Measurements from ENCODE around the gene EHBP1. TPM values are rescaled to one million over a fixed set of nuclear protein-coding genes. Genes with fewer than 3 reads are reported as not detected.

Gene EHBP1
- total and polyA plus RNA-seq, 3 experiments from 2014 or later, result 12.5 to 23.1 (median 22.7) TPM

GRCh38 chr2:62999905-63000304 lies 294.4 kb downstream of the EHBP1 start:
- DNase-seq, result no peak
- H3K9me3 Mint-ChIP-seq, result no peaks in the 10 kb centered on the region
- no peak overlapping the region for H3K4me3 Mint-ChIP-seq
- Histone ChIP-seq H3K27ac (ENCODE audit: low read depth, low read length) (no peak overlapping the region), H3K36me3 (ENCODE audit: insufficient read depth, low read length) (no peaks in the 10 kb centered on the region), H3K4me1 (ENCODE audit: insufficient read depth, low read length) (no peaks in the 10 kb centered on the region), H3K4me3 (ENCODE audit: low read length) (no peak overlapping the region), H3K9me3 (ENCODE audit: low read length) (no peaks in the 10 kb centered on the region), H3K27me3 (ENCODE audit: insufficient read depth, low read length, poor library complexity, severe bottlenecking) (no peaks in the 10 kb centered on the region)
- H3K27me3 Mint-ChIP-seq, result no peaks in the 10 kb centered on the region
- H3K27ac Mint-ChIP-seq, result no peak overlapping the region
- ChIA-PET CTCF (no interaction called here), POLR2A (no interaction called here)
- no peaks in the 10 kb centered on the region for H3K4me1 Mint-ChIP-seq
- H3K36me3 Mint-ChIP-seq, result peaks cover 18 to 32% (median 29%) of the 10 kb centered on the region in 3 donors

- Histone ChIP-seq H3K4me1 (ENCODE audit: insufficient read depth, low read length) (no peaks in the 10 kb centered on the region), H3K27me3 (ENCODE audit: insufficient read depth, low read length, poor library complexity, severe bottlenecking) (no peaks in the 10 kb centered on the region), H3K27ac (ENCODE audit: low read depth, low read length) (no peak overlapping the region), H3K36me3 (ENCODE audit: insufficient read depth, low read length) (no peaks in the 10 kb centered on the region), H3K4me3 (ENCODE audit: low read length) (no peak overlapping the region), H3K9me3 (ENCODE audit: low read length) (no peaks in the 10 kb centered on the region)
- H3K4me3 Mint-ChIP-seq, result no peak overlapping the region
- ChIA-PET POLR2A (no interaction called here), CTCF (no interaction called here)
- H3K9me3 Mint-ChIP-seq, result no peaks in the 10 kb centered on the region
- no peaks in the 10 kb centered on the region for H3K27me3 Mint-ChIP-seq
- peaks cover 20 to 34% (median 29%) of the 10 kb centered on the region in 3 donors for H3K36me3 Mint-ChIP-seq
- H3K4me1 Mint-ChIP-seq, result no peaks in the 10 kb centered on the region
- DNase-seq, result no peak
- peak overlapping the region in 1 of 8 donors; percentile 69 for H3K27ac Mint-ChIP-seq
Observed at GRCh38 chr2:63000801-63001200, 295.3 kb downstream of the EHBP1 start.

- no peaks in the 10 kb centered on the region for H3K9me3 ChIP-seq (ENCODE audit: low read length)
- Mint-ChIP-seq H3K27ac (no peak overlapping the region), H3K36me3 (peaks cover 20 to 29% (median 24%) of the 10 kb centered on the region in 3 donors), H3K4me3 (no peak overlapping the region), H3K4me1 (no peaks in the 10 kb centered on the region), H3K9me3 (no peaks in the 10 kb centered on the region), H3K27me3 (no peaks in the 10 kb centered on the region)
- no peak for DNase-seq
- no peaks in the 10 kb centered on the region for H3K27me3 ChIP-seq (ENCODE audit: insufficient read depth, low read length, poor library complexity, severe bottlenecking)
- H3K4me1 ChIP-seq (ENCODE audit: insufficient read depth, low read length), result no peaks in the 10 kb centered on the region
- H3K27ac ChIP-seq (ENCODE audit: low read depth, low read length), result no peak overlapping the region
- ChIA-PET POLR2A (no interaction called here), CTCF (no interaction called here)
- no peaks in the 10 kb centered on the region for H3K36me3 ChIP-seq (ENCODE audit: insufficient read depth, low read length)
- no peak overlapping the region for H3K4me3 ChIP-seq (ENCODE audit: low read length)
Observed at GRCh38 chr2:63001576-63001975, 296.1 kb downstream of the EHBP1 start.

- no peak for DNase-seq
- Histone ChIP-seq H3K4me3 (ENCODE audit: low read length) (no peak overlapping the region), H3K27ac (ENCODE audit: low read depth, low read length) (no peak overlapping the region), H3K27me3 (ENCODE audit: insufficient read depth, low read length, poor library complexity, severe bottlenecking) (no peaks in the 10 kb centered on the region), H3K4me1 (ENCODE audit: insufficient read depth, low read length) (no peaks in the 10 kb centered on the region), H3K36me3 (ENCODE audit: insufficient read depth, low read length) (no peaks in the 10 kb centered on the region), H3K9me3 (ENCODE audit: low read length) (no peaks in the 10 kb centered on the region)
- H3K36me3 Mint-ChIP-seq, result peaks cover 15 to 22% (median 17%) of the 10 kb centered on the region in 3 donors
- H3K4me3 Mint-ChIP-seq, result no peak overlapping the region
- ChIA-PET POLR2A (no interaction called here), CTCF (no interaction called here)
- H3K4me1 Mint-ChIP-seq, result no peaks in the 10 kb centered on the region
- H3K27ac Mint-ChIP-seq, result no peak overlapping the region
- no peaks in the 10 kb centered on the region for H3K27me3 Mint-ChIP-seq
- no peaks in the 10 kb centered on the region for H3K9me3 Mint-ChIP-seq
Observed at GRCh38 chr2:63003351-63003750, 297.8 kb downstream of the EHBP1 start.

- Histone ChIP-seq H3K36me3 (ENCODE audit: insufficient read depth, low read length) (no peaks in the 10 kb centered on the region), H3K9me3 (ENCODE audit: low read length) (no peaks in the 10 kb centered on the region), H3K27ac (ENCODE audit: low read depth, low read length) (no peak overlapping the region), H3K27me3 (ENCODE audit: insufficient read depth, low read length, poor library complexity, severe bottlenecking) (no peaks in the 10 kb centered on the region), H3K4me3 (ENCODE audit: low read length) (no peak overlapping the region), H3K4me1 (ENCODE audit: insufficient read depth, low read length) (no peaks in the 10 kb centered on the region)
- Mint-ChIP-seq H3K27me3 (no peaks in the 10 kb centered on the region), H3K4me1 (no peaks in the 10 kb centered on the region), H3K4me3 (no peak overlapping the region), H3K9me3 (no peaks in the 10 kb centered on the region), H3K36me3 (peaks cover 8 to 15% (median 8%) of the 10 kb centered on the region in 3 donors), H3K27ac (no peak overlapping the region)
- ChIA-PET CTCF (no interaction called here), POLR2A (no interaction called here)
- DNase-seq, result no peak
Observed at GRCh38 chr2:63007813-63008458, 302.4 kb downstream of the EHBP1 start.

- POLR2A ChIA-PET, result no interaction called here
- Mint-ChIP-seq H3K27me3 (no peaks in the 10 kb centered on the region), H3K36me3 (peaks cover 15 to 18% (median 16%) of the 10 kb centered on the region in 3 donors), H3K4me1 (no peaks in the 10 kb centered on the region), H3K9me3 (no peaks in the 10 kb centered on the region), H3K4me3 (no peak overlapping the region), H3K27ac (no peak overlapping the region)
- CTCF ChIA-PET, result no interaction called here
- Histone ChIP-seq H3K4me1 (ENCODE audit: insufficient read depth, low read length) (no peaks in the 10 kb centered on the region), H3K4me3 (ENCODE audit: low read length) (no peak overlapping the region), H3K27ac (ENCODE audit: low read depth, low read length) (no peak overlapping the region), H3K27me3 (ENCODE audit: insufficient read depth, low read length, poor library complexity, severe bottlenecking) (no peaks in the 10 kb centered on the region), H3K9me3 (ENCODE audit: low read length) (no peaks in the 10 kb centered on the region), H3K36me3 (ENCODE audit: insufficient read depth, low read length) (no peaks in the 10 kb centered on the region)
- no peak for DNase-seq
Observed at GRCh38 chr2:63008838-63009237, 303.3 kb downstream of the EHBP1 start.

- ChIA-PET CTCF (no interaction called here), POLR2A (no interaction called here)
- H3K27me3 ChIP-seq (ENCODE audit: insufficient read depth, low read length, poor library complexity, severe bottlenecking), result no peaks in the 10 kb centered on the region
- H3K27me3 Mint-ChIP-seq, result no peaks in the 10 kb centered on the region
- no peaks in the 10 kb centered on the region for H3K36me3 ChIP-seq (ENCODE audit: insufficient read depth, low read length)
- H3K9me3 Mint-ChIP-seq, result no peaks in the 10 kb centered on the region
- no peaks in the 10 kb centered on the region for H3K4me1 ChIP-seq (ENCODE audit: insufficient read depth, low read length)
- H3K4me1 Mint-ChIP-seq, result no peaks in the 10 kb centered on the region
- no peaks in the 10 kb centered on the region for H3K9me3 ChIP-seq (ENCODE audit: low read length)
- H3K4me3 Mint-ChIP-seq, result no peak overlapping the region
- no peak overlapping the region for H3K27ac ChIP-seq (ENCODE audit: low read depth, low read length)
- DNase-seq, result no peak
- H3K4me3 ChIP-seq (ENCODE audit: low read length), result no peak overlapping the region
- peaks cover 12 to 14% (median 13%) of the 10 kb centered on the region in 3 donors for H3K36me3 Mint-ChIP-seq
- H3K27ac Mint-ChIP-seq, result no peak overlapping the region
Observed at GRCh38 chr2:63009490-63009889, 304.0 kb downstream of the EHBP1 start.

- POLR2A ChIA-PET, result no interaction called here
- H3K36me3 ChIP-seq (ENCODE audit: insufficient read depth, low read length), result no peaks in the 10 kb centered on the region
- H3K27me3 ChIP-seq (ENCODE audit: insufficient read depth, low read length, poor library complexity, severe bottlenecking), result no peaks in the 10 kb centered on the region
- H3K4me3 ChIP-seq (ENCODE audit: low read length), result no peak overlapping the region
- no peak overlapping the region for H3K27ac ChIP-seq (ENCODE audit: low read depth, low read length)
- H3K9me3 ChIP-seq (ENCODE audit: low read length), result no peaks in the 10 kb centered on the region
- DNase-seq, result no peak
- H3K36me3 Mint-ChIP-seq, result peaks cover 9 to 19% (median 14%) of the 10 kb centered on the region in 3 donors
- H3K27me3 Mint-ChIP-seq, result no peaks in the 10 kb centered on the region
- H3K27ac Mint-ChIP-seq, result no peak overlapping the region
- H3K4me1 ChIP-seq (ENCODE audit: insufficient read depth, low read length), result no peaks in the 10 kb centered on the region
- no peaks in the 10 kb centered on the region for H3K9me3 Mint-ChIP-seq
- no peaks in the 10 kb centered on the region for H3K4me1 Mint-ChIP-seq
- H3K4me3 Mint-ChIP-seq, result no peak overlapping the region
- CTCF ChIA-PET, result no interaction called here
Observed at GRCh38 chr2:63012541-63012940, 307.0 kb downstream of the EHBP1 start.

- Mint-ChIP-seq H3K27me3 (no peaks in the 10 kb centered on the region), H3K9me3 (no peaks in the 10 kb centered on the region)
- POLR2A ChIA-PET, result no interaction called here
Observed at GRCh38 chr2:63013438-63013837, 307.9 kb downstream of the EHBP1 start.

More at GRCh38 chr2:63013438-63013837, 307.9 kb downstream of the EHBP1 start:
- Mint-ChIP-seq H3K4me3 (no peak overlapping the region), H3K27ac (peak overlapping the region in 1 of 8 donors; percentile 18), H3K4me1 (no peaks in the 10 kb centered on the region), H3K36me3 (peaks cover 9 to 19% (median 14%) of the 10 kb centered on the region in 3 donors)
- DNase-seq, result no peak
- Histone ChIP-seq H3K36me3 (ENCODE audit: insufficient read depth, low read length) (no peaks in the 10 kb centered on the region), H3K4me3 (ENCODE audit: low read length) (no peak overlapping the region), H3K27me3 (ENCODE audit: insufficient read depth, low read length, poor library complexity, severe bottlenecking) (no peaks in the 10 kb centered on the region), H3K27ac (ENCODE audit: low read depth, low read length) (no peak overlapping the region), H3K9me3 (ENCODE audit: low read length) (no peaks in the 10 kb centered on the region), H3K4me1 (ENCODE audit: insufficient read depth, low read length) (no peaks in the 10 kb centered on the region)
- CTCF ChIA-PET, result no interaction called here

Data from CD8-positive, alpha-beta memory T cell (primary cell).